ENCODE measurements around the gene DBR1.
A peak's percentile ranks its signal among the peaks of the same experiment; 100 is the strongest.

DBR1 gene

GRCh38 chr3:138127636-138128365 lies 46.9 kb downstream of the DBR1 start:
- POLR2A ChIA-PET, result no interaction called here
- no peak for TF ChIP-seq MZF1 (tag by site-specific recombination; IDR thresholded peaks at IDR 0.05; ENCODE audit: borderline replicate concordance)
- TF ChIP-seq ZBTB48 (tag by site-specific recombination; IDR thresholded peaks at IDR 0.05), result no peak
- TF ChIP-seq ZNF138 (tag by site-specific recombination; IDR thresholded peaks at IDR 0.05; ENCODE audit: borderline replicate concordance), result no peak
- no peak for TF ChIP-seq BCL11A (tag by site-specific recombination; IDR thresholded peaks at IDR 0.05; ENCODE audit: low read depth)
- TF ChIP-seq ZNF510 (tag by site-specific recombination; IDR thresholded peaks at IDR 0.05; ENCODE audit: insufficient replicate concordance), result no peak
- no peak for TF ChIP-seq ZNF174 (tag by site-specific recombination; IDR thresholded peaks at IDR 0.05)
- no peak for TF ChIP-seq ZNF292 (tag by site-specific recombination; IDR thresholded peaks at IDR 0.05; ENCODE audit: borderline replicate concordance, low read depth)
- TF ChIP-seq ZNF140 (tag by site-specific recombination; IDR thresholded peaks at IDR 0.05), result no peak
- no peak for TF ChIP-seq MEIS1 (CRISPR knock-in tag; IDR thresholded peaks at IDR 0.05; ENCODE audit: borderline replicate concordance)
- TF ChIP-seq ZNF211 (tag by site-specific recombination; IDR thresholded peaks at IDR 0.05; ENCODE audit: low read depth), result no peak
- no peak for TF ChIP-seq ZNF555 (tag by site-specific recombination; conservative IDR thresholded peaks at IDR 0.05)
- no peak for TF ChIP-seq ZSCAN5A (tag by site-specific recombination; IDR thresholded peaks at IDR 0.05)
- no peak for TF ChIP-seq ZNF121 (tag by site-specific recombination; IDR thresholded peaks at IDR 0.05)
- no peak for TF ChIP-seq WT1 (tag by site-specific recombination; IDR thresholded peaks at IDR 0.05)
- no peaks in the 10 kb centered on the region for H3K4me1 ChIP-seq (ENCODE audit: control insufficient read depth, insufficient read depth, low read length)
- no peaks in the 10 kb centered on the region for H3K36me3 ChIP-seq (ENCODE audit: control insufficient read depth in 2 of 2, insufficient read depth in 1 of 2, low read length in 2 of 2)
- no peak overlapping the region for H3K4me3 ChIP-seq (ENCODE audit: low read depth, low read length)
- CTCF ChIA-PET, result interaction anchor here (0.7 kb wide), 1 partner anchor 75 kb away, joined by 3 read pairs; no protein-coding TSS in a partner anchor
- no peak overlapping the region for H3K27ac ChIP-seq (ENCODE audit: extremely low read depth, low read depth, low read length)
- no peaks in the 10 kb centered on the region for H3K9me3 ChIP-seq (ENCODE audit: control insufficient read depth, insufficient read depth, low read depth, low read length)

DNA sequence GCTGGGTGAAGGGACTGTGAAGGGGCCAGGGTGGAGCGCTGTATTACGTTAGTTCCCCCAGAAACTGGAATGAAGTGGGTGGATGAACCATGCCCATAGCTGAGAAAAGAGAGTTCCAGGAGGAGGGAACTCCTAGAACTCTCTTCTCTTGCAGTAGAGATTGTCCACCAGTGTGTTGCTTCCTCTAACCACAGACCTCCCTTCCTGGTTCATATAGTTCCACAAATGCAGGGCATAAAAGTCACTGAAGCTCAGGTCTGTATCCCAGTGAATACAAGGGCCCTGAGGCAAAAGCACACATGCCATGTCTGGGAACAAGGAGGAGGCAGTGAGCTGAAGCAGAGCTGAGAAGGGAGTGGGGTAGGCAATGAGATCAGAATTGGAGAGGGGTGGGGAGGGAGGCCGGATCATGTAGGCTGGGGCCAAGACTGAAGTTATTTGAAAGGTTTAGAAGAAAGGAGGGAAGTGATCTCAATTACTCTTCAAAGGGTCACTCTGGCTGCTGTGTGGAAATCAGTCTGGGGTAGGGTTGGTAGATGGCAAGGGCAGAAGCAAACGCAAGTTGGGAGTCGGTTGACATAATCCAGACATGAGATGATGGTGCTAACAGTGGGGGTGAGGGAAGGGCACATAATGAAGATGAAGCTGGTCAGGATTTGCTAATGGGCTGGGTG lies 49.0 kb downstream of the DBR1 start:
- Histone ChIP-seq H3K4me3 (ENCODE audit: low read depth, low read length) (no peak overlapping the region), H3K27ac (ENCODE audit: extremely low read depth, low read depth, low read length) (no peak overlapping the region), H3K9me3 (ENCODE audit: control insufficient read depth, insufficient read depth, low read depth, low read length) (no peaks in the 10 kb centered on the region), H3K36me3 (ENCODE audit: control insufficient read depth in 2 of 2, insufficient read depth in 1 of 2, low read length in 2 of 2) (no peaks in the 10 kb centered on the region), H3K4me1 (ENCODE audit: control insufficient read depth, insufficient read depth, low read length) (no peaks in the 10 kb centered on the region)
- no peak for TF ChIP-seq ZXDB (tag by site-specific recombination; IDR thresholded peaks at IDR 0.05)
- TF ChIP-seq ZNF404 (tag by site-specific recombination; IDR thresholded peaks at IDR 0.05), result no peak
- TF ChIP-seq ZNF398 (tag by site-specific recombination; IDR thresholded peaks at IDR 0.05), result peak; percentile 60
- no peak for TF ChIP-seq ZNF600 (tag by site-specific recombination; IDR thresholded peaks at IDR 0.05)
- 0 out of 2 replicates have a peak, but pooled peaks have one; percentile 7 for TF ChIP-seq ZNF140 (tag by site-specific recombination; IDR thresholded peaks at IDR 0.05)
- TF ChIP-seq ZFHX2 (tag by site-specific recombination; conservative IDR thresholded peaks at IDR 0.05), result peak; percentile 30; the same call in 1 of the 2 replicates
- no peak for TF ChIP-seq ZNF660 (tag by site-specific recombination; IDR thresholded peaks at IDR 0.05)
- peak; percentile 52; the same call in 1 of the 2 replicates for TF ChIP-seq KLF17 (tag by site-specific recombination; IDR thresholded peaks at IDR 0.05)
- ChIA-PET CTCF (interaction anchor here (0.5 to 0.7 kb wide), 2 partner anchors 48 to 185 kb away, joined by 5 to 6 read pairs; no protein-coding TSS in a partner anchor), POLR2A (interaction anchor here (1.2 kb wide), 1 partner anchor 10 kb away, joined by 5 read pairs; the partner anchor contains the start of gene DZIP1L)

All from HEK293 (cell line).